ENCODE measurements around the gene GINS1. TPM values are rescaled to one million over a fixed set of nuclear protein-coding genes. Genes with fewer than 3 reads are reported as not detected.

The GINS1 gene
- total RNA-seq, 3 donors from 2014 or later, result 0.32 to 0.73 (median 0.33) TPM

DNA sequence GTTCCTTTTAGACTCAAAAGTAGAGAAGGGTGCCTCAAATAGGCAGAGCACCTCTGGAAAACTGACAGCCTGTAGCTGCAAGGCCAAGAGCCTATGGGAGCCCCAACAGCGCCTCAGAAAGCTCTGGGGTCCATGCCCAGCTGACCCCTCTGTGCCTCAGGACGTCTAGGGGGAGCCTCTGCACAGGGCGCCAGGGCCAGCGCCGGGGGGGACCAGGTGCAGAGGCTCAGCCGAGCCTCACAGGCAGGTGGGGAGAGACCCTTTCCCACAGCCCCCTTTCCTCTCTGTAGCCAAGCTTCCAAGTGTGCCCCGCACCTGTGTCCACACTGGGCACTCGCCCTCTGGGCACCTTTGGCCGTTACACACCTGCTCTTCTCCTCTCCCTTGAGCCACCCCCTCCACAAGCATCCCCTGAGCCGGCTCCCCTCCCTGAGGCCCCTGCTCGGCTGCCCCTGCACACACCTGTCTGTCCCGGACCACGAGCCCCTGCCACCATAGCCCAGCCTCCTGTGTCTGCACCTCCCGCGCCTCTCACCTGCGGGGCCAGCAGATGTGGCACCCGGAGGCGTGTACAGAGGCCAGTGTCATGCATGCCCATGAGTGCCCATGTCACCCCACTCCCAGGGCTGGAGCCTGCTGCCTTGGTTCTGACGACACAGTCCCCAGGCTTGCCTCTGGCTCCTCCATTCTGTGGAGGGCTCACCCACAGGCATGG is 53.2 kb downstream of the GINS1 start:
- Histone ChIP-seq H3K9me3 (no peaks in the 10 kb centered on the region), H3K36me3 (no peaks in the 10 kb centered on the region), H3K4me1 (no peaks in the 10 kb centered on the region), H3K4me3 (no peak overlapping the region), H3K27me3 (no peaks in the 10 kb centered on the region), H3K27ac (no peak overlapping the region)
- TF ChIP-seq POLR2AphosphoS5 (IDR thresholded peaks at IDR 0.05) (no peak), CTCF (IDR thresholded peaks at IDR 0.05) (no peak), POLR2A (IDR thresholded peaks at IDR 0.05) (no peak)
- intact Hi-C loops (cut with DNase I; ENCODE audit: low total_unique reads), result no loop called here
- no peak for DNase-seq (ENCODE audit: low spot score in 2 of 2)

- Histone ChIP-seq H3K9me3 (no peaks in the 10 kb centered on the region), H3K27ac (no peak overlapping the region), H3K4me1 (no peaks in the 10 kb centered on the region), H3K4me3 (no peak overlapping the region), H3K36me3 (no peaks in the 10 kb centered on the region), H3K27me3 (no peaks in the 10 kb centered on the region)
- no peak for DNase-seq (ENCODE audit: low spot score in 2 of 2)
- TF ChIP-seq POLR2A (IDR thresholded peaks at IDR 0.05) (no peak), POLR2AphosphoS5 (IDR thresholded peaks at IDR 0.05) (no peak), CTCF (IDR thresholded peaks at IDR 0.05) (no peak)
- intact Hi-C loops (cut with DNase I; ENCODE audit: low total_unique reads), result no loop called here
Measured at GRCh38 chr20:25461281-25461650, 53.8 kb downstream of the GINS1 start.

DNA sequence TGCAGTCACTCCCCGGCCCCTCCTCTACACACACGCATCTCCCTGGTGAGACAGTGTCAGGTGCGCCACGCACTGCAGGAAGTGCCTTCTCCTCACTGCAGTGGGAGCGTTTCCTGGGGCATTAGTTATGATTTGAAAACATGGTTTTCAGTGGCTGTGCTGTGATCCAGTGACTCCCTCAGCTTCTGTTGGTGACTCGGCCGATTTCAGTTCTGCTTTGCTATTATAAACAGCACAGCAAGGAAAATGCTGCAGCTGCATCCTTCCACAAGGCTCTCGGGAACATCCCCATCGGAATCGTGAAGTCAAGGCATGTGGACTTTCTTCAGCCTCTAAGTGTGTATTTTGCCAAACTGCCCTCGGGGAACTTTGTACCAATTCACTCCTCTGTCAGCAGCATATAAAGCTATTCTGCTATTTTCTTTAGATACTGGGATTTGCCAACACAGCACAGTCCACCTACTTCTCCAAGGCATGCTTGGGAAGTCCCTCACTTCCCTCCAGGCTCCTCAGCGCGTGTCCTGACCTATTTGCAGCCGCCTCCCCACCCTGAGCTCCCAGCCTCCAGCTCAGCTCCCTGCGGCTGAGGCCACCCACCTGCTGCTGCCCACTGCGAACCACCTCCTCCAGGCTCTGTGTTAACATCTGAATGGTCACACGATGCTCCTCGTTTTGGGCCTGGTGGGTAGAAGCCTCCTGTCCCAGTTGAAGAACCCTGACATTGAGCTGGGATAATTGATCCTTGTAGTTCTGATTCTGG is 54.5 kb downstream of the GINS1 start:
- Histone ChIP-seq H3K9me3 (no peaks in the 10 kb centered on the region), H3K27me3 (no peaks in the 10 kb centered on the region), H3K4me1 (no peaks in the 10 kb centered on the region), H3K36me3 (no peaks in the 10 kb centered on the region), H3K4me3 (no peak overlapping the region), H3K27ac (no peak overlapping the region)
- no peak for DNase-seq (ENCODE audit: low spot score in 2 of 2)
- intact Hi-C loops (cut with DNase I; ENCODE audit: low total_unique reads), result no loop called here
- TF ChIP-seq POLR2A (IDR thresholded peaks at IDR 0.05) (no peak), POLR2AphosphoS5 (IDR thresholded peaks at IDR 0.05) (no peak)

- Histone ChIP-seq H3K4me3 (no peak overlapping the region), H3K9me3 (no peaks in the 10 kb centered on the region), H3K4me1 (no peaks in the 10 kb centered on the region), H3K36me3 (no peaks in the 10 kb centered on the region), H3K27me3 (no peaks in the 10 kb centered on the region), H3K27ac (no peak overlapping the region)
- intact Hi-C loops (cut with DNase I; ENCODE audit: low total_unique reads), result no loop called here
- no peak for DNase-seq (ENCODE audit: low spot score in 2 of 2)
- TF ChIP-seq POLR2AphosphoS5 (IDR thresholded peaks at IDR 0.05), result no peak
- TF ChIP-seq CTCF (IDR thresholded peaks at IDR 0.05), result no peak
- TF ChIP-seq POLR2A (IDR thresholded peaks at IDR 0.05), result no peak
Measured at GRCh38 chr20:25464501-25465242, 57.2 kb downstream of the GINS1 start.

- no peak for DNase-seq (ENCODE audit: low spot score in 2 of 2)
- H3K4me3 ChIP-seq, result no peak overlapping the region
- no peaks in the 10 kb centered on the region for H3K27me3 ChIP-seq
- intact Hi-C loops (cut with DNase I; ENCODE audit: low total_unique reads), result no loop called here
- TF ChIP-seq POLR2A (IDR thresholded peaks at IDR 0.05), result no peak
- no peak for TF ChIP-seq CTCF (IDR thresholded peaks at IDR 0.05)
- TF ChIP-seq POLR2AphosphoS5 (IDR thresholded peaks at IDR 0.05), result no peak
- H3K9me3 ChIP-seq, result no peaks in the 10 kb centered on the region
- H3K36me3 ChIP-seq, result no peaks in the 10 kb centered on the region
- H3K4me1 ChIP-seq, result no peaks in the 10 kb centered on the region
- no peak overlapping the region for H3K27ac ChIP-seq
Measured at GRCh38 chr20:25465243-25466135, 58.0 kb downstream of the GINS1 start.
